Medulla oblongata (tissue), 1 donor: Measurements from ENCODE around the gene MUC2.

Experiments used
- DNase-seq: peaks from one replicate; pipeline ENCODE4 v3.0.0-alpha.2; 2015; ENCODE audit errors: extremely low spot score

The MUC2 gene

DNA sequence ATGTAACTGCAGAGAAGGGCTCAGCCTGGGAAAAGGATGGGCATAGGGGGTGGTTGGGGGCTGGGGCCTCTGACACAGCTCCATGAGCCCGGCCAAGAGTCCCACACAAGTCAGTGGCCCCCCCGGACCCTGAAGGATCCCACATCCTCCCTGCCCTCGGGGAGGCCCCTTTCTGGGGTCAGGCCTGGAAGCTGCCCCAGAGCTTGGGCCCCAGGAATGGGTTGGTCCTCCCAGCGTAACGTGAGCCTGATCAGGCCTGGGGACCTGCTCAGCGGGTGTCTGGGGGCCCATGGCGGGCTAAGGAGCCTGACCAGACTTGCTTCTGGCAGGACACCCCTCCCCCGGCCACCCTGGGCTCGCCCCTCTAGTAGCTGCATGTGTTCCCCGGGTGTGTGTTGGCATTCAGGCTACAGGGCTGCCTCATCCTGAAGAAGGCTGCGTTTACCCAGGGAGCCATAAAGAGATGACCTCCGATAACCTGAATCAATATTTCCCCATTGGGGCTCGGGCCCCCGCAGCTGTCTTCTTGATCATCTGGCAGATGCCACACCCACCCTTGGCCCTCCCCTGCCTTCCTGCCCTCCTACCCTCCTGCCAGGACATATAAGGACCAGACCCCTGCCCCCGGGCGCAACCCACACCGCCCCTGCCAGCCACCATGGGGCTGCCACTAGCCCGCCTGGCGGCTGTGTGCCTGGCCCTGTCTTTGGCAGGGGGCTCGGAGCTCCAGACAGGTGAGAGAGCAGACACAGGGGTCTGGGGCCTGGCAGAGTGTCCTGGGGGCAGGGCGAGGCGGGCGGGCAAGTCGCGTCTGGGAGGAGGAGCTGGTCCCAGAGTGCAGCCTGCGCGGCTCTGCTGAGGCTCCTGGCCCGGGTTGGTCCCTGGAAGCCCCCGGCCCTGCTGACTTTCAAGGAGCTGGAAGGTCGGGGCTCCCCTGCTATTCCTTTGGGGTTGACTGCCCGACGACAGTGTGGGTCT is at the start of gene MUC2:
TSS of gene MUC2 (plus strand) at position 631 of the 978 bp plus-strand sequence.
- no peak for DNase-seq

- no peak for DNase-seq
Observed at GRCh38 chr11:1025410-1026162, 49.1 kb upstream of the MUC2 start.

- DNase-seq: no peak
Observed at GRCh38 chr11:1026163-1026450, 48.6 kb upstream of the MUC2 start.

- no peak for DNase-seq
Observed at GRCh38 chr11:1026641-1027482, 47.8 kb upstream of the MUC2 start.

GRCh38 chr11:1027483-1028290 is 47.0 kb upstream of the MUC2 start:
- no peak for DNase-seq

GRCh38 chr11:1028291-1028540 is 46.5 kb upstream of the MUC2 start:
- DNase-seq: no peak

DNA sequence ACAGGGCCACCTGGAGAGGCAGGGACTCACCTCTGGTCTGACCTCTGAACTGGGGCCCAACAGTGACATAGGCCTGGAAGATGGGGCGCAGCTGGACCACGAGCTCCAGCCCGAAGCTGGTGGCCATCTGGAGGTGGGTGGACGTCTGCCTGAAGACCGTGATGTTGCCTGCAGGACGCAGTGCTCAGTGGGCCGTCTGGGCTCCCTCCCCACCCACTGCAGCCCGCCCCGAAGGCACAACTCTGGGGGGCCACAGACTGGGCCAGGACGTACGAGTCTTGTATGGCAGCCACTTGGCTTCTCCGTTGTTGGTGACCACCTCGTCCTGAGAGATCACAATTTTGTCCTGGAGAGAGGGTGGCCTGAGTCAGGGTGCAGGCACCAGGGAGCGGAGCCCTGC is 46.1 kb upstream of the MUC2 start:
- no peak for DNase-seq

- no peak for DNase-seq
Observed at GRCh38 chr11:1029051-1029450, 45.6 kb upstream of the MUC2 start.

- DNase-seq: no peak
Observed at GRCh38 chr11:1029654-1030053, 45.0 kb upstream of the MUC2 start.

- no peak for DNase-seq
Observed at GRCh38 chr11:1030086-1030485, 44.6 kb upstream of the MUC2 start.

- no peak for DNase-seq
Observed at GRCh38 chr11:1030556-1030955, 44.1 kb upstream of the MUC2 start.

GRCh38 chr11:1031121-1031899 is 43.4 kb upstream of the MUC2 start:
- DNase-seq: no peak

- DNase-seq: no peak
Observed at GRCh38 chr11:1032310-1032891, 42.3 kb upstream of the MUC2 start.

- DNase-seq: no peak
Observed at GRCh38 chr11:1033016-1033798, 41.5 kb upstream of the MUC2 start.

GRCh38 chr11:1034001-1034400 is 40.7 kb upstream of the MUC2 start:
- DNase-seq: no peak

- DNase-seq: no peak
Observed at GRCh38 chr11:1034456-1035295, 40.0 kb upstream of the MUC2 start.

DNA sequence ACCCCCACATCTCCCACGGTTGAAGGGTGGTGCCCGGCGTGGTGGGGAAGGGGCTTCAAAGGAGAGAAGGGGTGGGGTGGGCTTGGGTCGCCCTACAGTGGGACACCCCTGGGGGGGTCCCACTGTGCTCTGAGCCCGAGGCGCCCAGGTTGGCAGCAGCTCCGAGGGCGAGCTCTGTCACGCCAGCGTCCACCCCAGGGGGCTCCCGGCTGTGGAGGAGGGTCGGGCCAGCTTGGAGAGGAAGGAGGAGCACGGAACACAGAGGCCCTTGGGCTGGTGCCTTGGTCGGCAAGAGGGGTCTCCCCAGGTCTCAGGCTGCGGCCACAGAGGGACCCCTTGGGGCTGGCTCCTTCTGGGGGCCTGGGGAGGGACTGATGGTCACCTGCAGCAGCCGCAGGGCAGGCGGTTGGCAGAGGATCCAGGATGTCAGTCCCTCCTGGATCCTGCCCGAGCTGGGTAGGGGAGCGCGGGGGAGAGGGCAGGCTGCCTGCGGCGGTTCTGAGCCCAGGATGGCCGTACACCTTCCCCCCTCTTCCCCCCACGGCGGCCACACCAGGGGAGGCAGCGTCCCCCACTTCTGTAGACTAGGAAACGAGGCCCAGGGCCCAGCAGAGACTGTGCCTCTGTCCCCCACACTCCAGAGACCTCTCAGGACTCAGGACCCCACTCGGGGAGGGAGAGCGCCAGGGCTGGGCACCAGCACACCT is 38.9 kb upstream of the MUC2 start:
- DNase-seq: no peak

DNA sequence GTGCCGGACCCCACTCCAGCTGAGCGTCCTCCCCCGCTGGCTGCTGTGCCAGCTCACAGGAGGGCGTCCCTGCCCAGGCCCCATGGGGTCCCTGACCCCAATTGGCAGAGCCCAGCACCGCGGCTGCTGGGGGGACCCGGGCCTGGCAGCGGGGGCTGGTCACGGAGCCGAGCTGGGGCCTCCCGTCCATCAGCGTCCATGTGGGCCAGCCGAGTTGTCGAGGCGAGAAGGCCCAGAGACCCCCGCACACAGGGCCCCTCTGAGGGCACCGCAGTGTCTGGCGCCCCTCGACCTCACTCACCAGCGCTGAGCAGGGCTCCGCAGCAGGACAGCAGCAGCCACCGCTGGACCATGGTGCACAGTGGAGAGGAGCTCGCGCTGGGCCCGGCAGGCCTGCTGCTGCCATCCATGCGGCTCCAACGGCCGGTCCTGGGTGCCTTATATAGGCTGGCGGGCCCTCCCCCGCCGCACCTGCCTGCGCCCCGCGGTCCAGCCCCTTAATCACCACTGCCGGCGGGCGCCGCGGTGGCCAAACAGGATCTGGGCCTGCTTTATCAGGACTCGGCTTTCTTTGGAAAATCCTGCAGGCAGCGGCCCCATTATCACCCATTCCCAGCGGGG is 38.3 kb upstream of the MUC2 start, which contains the start of gene MUC6:
TSS of gene MUC6 (minus strand) at position 416 of the 621 bp plus-strand sequence. CDS start at position 353, 63 bp downstream.
- DNase-seq: no peak
